ENCODE data around the gene IL17C. TPM values are rescaled to one million over a fixed set of nuclear protein-coding genes. Genes with fewer than 3 reads are reported as not detected.

IL17C gene
- total RNA-seq, 1 donor from 2014 or later: not detected

GRCh38 chr16:88610909-88611812 is 27.2 kb upstream of the IL17C start:
- no peak overlapping the region for H3K27ac ChIP-seq
- TF ChIP-seq, protein P1, sequence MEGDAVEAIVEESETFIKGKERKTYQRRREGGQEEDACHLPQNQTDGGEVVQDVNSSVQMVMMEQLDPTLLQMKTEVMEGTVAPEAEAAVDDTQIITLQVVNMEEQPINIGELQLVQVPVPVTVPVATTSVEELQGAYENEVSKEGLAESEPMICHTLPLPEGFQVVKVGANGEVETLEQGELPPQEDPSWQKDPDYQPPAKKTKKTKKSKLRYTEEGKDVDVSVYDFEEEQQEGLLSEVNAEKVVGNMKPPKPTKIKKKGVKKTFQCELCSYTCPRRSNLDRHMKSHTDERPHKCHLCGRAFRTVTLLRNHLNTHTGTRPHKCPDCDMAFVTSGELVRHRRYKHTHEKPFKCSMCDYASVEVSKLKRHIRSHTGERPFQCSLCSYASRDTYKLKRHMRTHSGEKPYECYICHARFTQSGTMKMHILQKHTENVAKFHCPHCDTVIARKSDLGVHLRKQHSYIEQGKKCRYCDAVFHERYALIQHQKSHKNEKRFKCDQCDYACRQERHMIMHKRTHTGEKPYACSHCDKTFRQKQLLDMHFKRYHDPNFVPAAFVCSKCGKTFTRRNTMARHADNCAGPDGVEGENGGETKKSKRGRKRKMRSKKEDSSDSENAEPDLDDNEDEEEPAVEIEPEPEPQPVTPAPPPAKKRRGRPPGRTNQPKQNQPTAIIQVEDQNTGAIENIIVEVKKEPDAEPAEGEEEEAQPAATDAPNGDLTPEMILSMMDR (IDR thresholded peaks at IDR 0.05): no peak
- intact Hi-C loops (cut with DNase I): no loop called here
- peaks cover 7% of the 10 kb centered on the region for H3K4me1 ChIP-seq
- H3K9me3 ChIP-seq: no peaks in the 10 kb centered on the region
- DNase-seq (no peak), ATAC-seq (no peak)
- H3K36me3 ChIP-seq: peaks cover 88% of the 10 kb centered on the region
- H3K27me3 ChIP-seq (ENCODE audit: low read depth): no peaks in the 10 kb centered on the region
- no peak overlapping the region for H3K4me3 ChIP-seq

GRCh38 chr16:88613293-88613692 is 25.1 kb upstream of the IL17C start:
- Histone ChIP-seq H3K27ac (no peak overlapping the region), H3K4me1 (peaks cover 18% of the 10 kb centered on the region), H3K9me3 (no peaks in the 10 kb centered on the region), H3K27me3 (ENCODE audit: low read depth) (no peaks in the 10 kb centered on the region), H3K4me3 (no peak overlapping the region), H3K36me3 (peaks cover 87% of the 10 kb centered on the region)
- intact Hi-C loops (cut with DNase I): no loop called here
- ATAC-seq: no peak
- DNase-seq: no peak
- TF ChIP-seq, protein P1 (IDR thresholded peaks at IDR 0.05): no peak

DNA sequence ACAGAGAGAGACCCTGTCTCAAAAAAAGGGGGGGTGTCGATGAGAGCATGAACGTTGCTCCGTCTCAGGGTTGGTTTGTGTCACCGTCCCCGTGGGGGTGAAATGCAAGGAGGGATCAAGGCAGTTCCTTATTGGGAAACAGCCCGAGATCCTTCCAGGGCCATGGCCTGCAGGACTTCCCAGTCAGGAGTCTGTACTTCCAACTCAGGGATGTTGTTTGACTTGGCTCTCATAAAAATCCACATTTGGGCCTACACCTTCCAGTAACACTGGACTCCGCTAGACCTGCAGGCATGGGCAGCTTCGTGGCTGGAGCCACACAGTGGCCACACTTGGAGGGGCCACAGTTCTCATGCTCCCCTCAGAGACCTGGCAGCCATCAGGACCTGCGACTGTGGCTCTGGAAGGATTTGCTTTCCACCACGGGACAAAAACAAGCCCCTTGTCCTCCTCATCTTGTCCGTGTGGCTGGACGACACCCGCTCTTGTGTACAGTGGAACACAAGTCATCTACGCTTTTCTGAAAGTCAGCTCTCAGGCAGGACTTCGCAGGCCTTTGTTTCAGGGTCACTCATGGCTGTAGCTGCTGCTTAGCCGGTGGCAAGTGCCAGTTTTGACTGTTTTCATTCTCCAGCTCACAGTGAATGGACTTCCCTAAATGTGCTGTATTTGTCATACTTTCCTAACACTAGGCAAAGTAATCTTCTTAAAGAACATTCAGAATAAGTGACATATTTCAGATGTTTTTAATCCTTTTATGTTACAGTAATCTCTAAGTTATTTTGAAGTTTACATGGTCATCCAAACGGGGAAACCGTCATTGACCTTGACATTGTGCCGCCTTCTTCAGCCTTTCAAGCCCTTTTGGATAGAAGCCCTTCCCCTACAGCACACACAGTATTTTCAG is 24.2 kb upstream of the IL17C start:
- H3K4me1 ChIP-seq: peaks cover 18% of the 10 kb centered on the region
- ATAC-seq (no peak), DNase-seq (no peak)
- no peaks in the 10 kb centered on the region for H3K9me3 ChIP-seq
- no peak overlapping the region for H3K27ac ChIP-seq
- H3K4me3 ChIP-seq: no peak overlapping the region
- peaks cover 87% of the 10 kb centered on the region for H3K36me3 ChIP-seq
- TF ChIP-seq, protein P1 (IDR thresholded peaks at IDR 0.05): no peak
- intact Hi-C loops (cut with DNase I): no loop called here
- no peaks in the 10 kb centered on the region for H3K27me3 ChIP-seq (ENCODE audit: low read depth)

- Histone ChIP-seq H3K27me3 (ENCODE audit: low read depth) (no peaks in the 10 kb centered on the region), H3K36me3 (peaks cover 86% of the 10 kb centered on the region), H3K4me3 (no peak overlapping the region), H3K4me1 (peaks cover 18% of the 10 kb centered on the region), H3K27ac (no peak overlapping the region), H3K9me3 (no peaks in the 10 kb centered on the region)
- intact Hi-C loops (cut with DNase I): no loop called here
- TF ChIP-seq, protein P1 (IDR thresholded peaks at IDR 0.05): no peak
- no peak for DNase-seq
- ATAC-seq: no peak
Measured at GRCh38 chr16:88614818-88615580, 23.4 kb upstream of the IL17C start.

DNA sequence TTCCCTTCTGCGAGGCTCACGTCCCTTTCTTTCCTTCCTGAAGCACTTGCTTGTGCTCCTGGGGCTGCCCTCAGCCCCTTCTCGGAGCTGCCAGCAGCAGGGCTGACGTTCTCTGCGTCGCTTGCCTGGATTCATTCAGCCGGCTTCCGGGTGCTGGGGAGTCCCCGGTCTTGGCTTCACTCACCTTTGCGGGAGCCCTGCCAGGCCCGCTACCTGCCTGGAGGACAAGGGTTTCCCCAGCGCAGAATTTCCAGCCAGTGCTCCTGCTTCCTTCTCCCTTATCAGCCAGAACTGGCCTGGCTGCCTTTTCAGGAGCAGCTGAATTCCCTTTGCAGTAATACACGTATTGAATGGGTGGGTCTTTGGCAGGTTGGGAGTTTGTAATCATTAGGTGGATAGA is 22.1 kb upstream of the IL17C start:
- H3K9me3 ChIP-seq: no peaks in the 10 kb centered on the region
- ATAC-seq: peak; percentile 90 to 92
- H3K27ac ChIP-seq: peak overlapping the region; percentile 11
- H3K36me3 ChIP-seq: peaks cover 73% of the 10 kb centered on the region
- peaks cover 18% of the 10 kb centered on the region for H3K4me1 ChIP-seq
- intact Hi-C loops (cut with DNase I): no loop called here
- DNase-seq: peak; percentile 91
- H3K4me3 ChIP-seq: no peak overlapping the region
- TF ChIP-seq, protein P1 (IDR thresholded peaks at IDR 0.05): no peak
- no peaks in the 10 kb centered on the region for H3K27me3 ChIP-seq (ENCODE audit: low read depth)
